NCI-H774 (cell line): ENCODE measurements around the gene CARMIL1.
A peak's percentile ranks its signal among the peaks of the same experiment; 100 is the strongest.

Experiments
- DNase-seq: peaks from one replicate; lab custom pipeline; 2025; lab: John Stamatoyannopoulos, UW

CARMIL1 gene

GRCh38 chr6:25309886-25310285 lies 30.7 kb downstream of the CARMIL1 start:
- DNase-seq: no peak

GRCh38 chr6:25311331-25311840 lies 32.2 kb downstream of the CARMIL1 start:
- DNase-seq: no peak

GRCh38 chr6:25312034-25312620 lies 33.0 kb downstream of the CARMIL1 start:
- DNase-seq: no peak

GRCh38 chr6:25312703-25313102 lies 33.5 kb downstream of the CARMIL1 start:
- no peak for DNase-seq

- no peak for DNase-seq
Measured at GRCh38 chr6:25314509-25315175, 35.5 kb downstream of the CARMIL1 start.

GRCh38 chr6:25315194-25316177 lies 36.3 kb downstream of the CARMIL1 start:
- DNase-seq: no peak

GRCh38 chr6:25316626-25317025 lies 37.5 kb downstream of the CARMIL1 start:
- DNase-seq: no peak

GRCh38 chr6:25318589-25318988 lies 39.4 kb downstream of the CARMIL1 start:
- no peak for DNase-seq

GRCh38 chr6:25320459-25320858 lies 41.3 kb downstream of the CARMIL1 start:
- no peak for DNase-seq

- no peak for DNase-seq
Measured at GRCh38 chr6:25322692-25323091, 43.5 kb downstream of the CARMIL1 start.

GRCh38 chr6:25324066-25324762 lies 45.0 kb downstream of the CARMIL1 start:
- DNase-seq: no peak

GRCh38 chr6:25326126-25326525 lies 47.0 kb downstream of the CARMIL1 start:
- DNase-seq: no peak

- DNase-seq: no peak
Measured at GRCh38 chr6:25326960-25327359, 47.8 kb downstream of the CARMIL1 start.

GRCh38 chr6:25327432-25327831 lies 48.3 kb downstream of the CARMIL1 start:
- DNase-seq: no peak

- DNase-seq: no peak
Measured at GRCh38 chr6:25329161-25329817, 50.1 kb downstream of the CARMIL1 start.

- no peak for DNase-seq
Measured at GRCh38 chr6:25329982-25330381, 50.8 kb downstream of the CARMIL1 start.

- DNase-seq: peak; percentile 10
Measured at GRCh38 chr6:25330796-25331685, 51.9 kb downstream of the CARMIL1 start.

GRCh38 chr6:25332165-25332564 lies 53.0 kb downstream of the CARMIL1 start:
- no peak for DNase-seq

- DNase-seq: no peak
Measured at GRCh38 chr6:25332655-25333071, 53.5 kb downstream of the CARMIL1 start.

- no peak for DNase-seq
Measured at GRCh38 chr6:25333471-25333870, 54.3 kb downstream of the CARMIL1 start.
